GM12875 (cell line): ENCODE data around the gene TMEM138.

Source experiments
- H3K4me3 ChIP-seq: one replicate; pipeline ENCODE4 v1.5.1; 2011; ENCODE audit warnings: low read depth, low read length, control low read depth
- CTCF ChIP-seq: IDR thresholded peaks from 2 replicates; pipeline ENCODE4 v1.5.1; 2011; ENCODE audit warnings: low read depth, mild to moderate bottlenecking, control low read depth, inconsistent platforms, low read length, moderate library complexity, borderline replicate concordance; ENCODE audit not compliant: insufficient read depth

The TMEM138 gene

GRCh38 chr11:61401173-61401572 lies 39.0 kb downstream of the TMEM138 start:
- TF ChIP-seq CTCF = no peak
- no peak overlapping the region for H3K4me3 ChIP-seq

- no peak overlapping the region for H3K4me3 ChIP-seq
- no peak for TF ChIP-seq CTCF
Observed at GRCh38 chr11:61401573-61401972, 39.4 kb downstream of the TMEM138 start.

- H3K4me3 ChIP-seq = no peak overlapping the region
- no peak for TF ChIP-seq CTCF
Observed at GRCh38 chr11:61403658-61404057, 41.5 kb downstream of the TMEM138 start.

GRCh38 chr11:61404103-61404502 lies 41.9 kb downstream of the TMEM138 start:
- no peak for TF ChIP-seq CTCF
- no peak overlapping the region for H3K4me3 ChIP-seq

- no peak overlapping the region for H3K4me3 ChIP-seq
- no peak for TF ChIP-seq CTCF
Observed at GRCh38 chr11:61404641-61405040, 42.5 kb downstream of the TMEM138 start.

- no peak for TF ChIP-seq CTCF
- H3K4me3 ChIP-seq = no peak overlapping the region
Observed at GRCh38 chr11:61406067-61406466, 43.9 kb downstream of the TMEM138 start.

- no peak overlapping the region for H3K4me3 ChIP-seq
- no peak for TF ChIP-seq CTCF
Observed at GRCh38 chr11:61406991-61407728, 45.0 kb downstream of the TMEM138 start.
